ENCODE measurements around the gene NR2C2AP.
A peak's percentile ranks its signal among the peaks of the same experiment; 100 is the strongest.

NR2C2AP gene

DNA sequence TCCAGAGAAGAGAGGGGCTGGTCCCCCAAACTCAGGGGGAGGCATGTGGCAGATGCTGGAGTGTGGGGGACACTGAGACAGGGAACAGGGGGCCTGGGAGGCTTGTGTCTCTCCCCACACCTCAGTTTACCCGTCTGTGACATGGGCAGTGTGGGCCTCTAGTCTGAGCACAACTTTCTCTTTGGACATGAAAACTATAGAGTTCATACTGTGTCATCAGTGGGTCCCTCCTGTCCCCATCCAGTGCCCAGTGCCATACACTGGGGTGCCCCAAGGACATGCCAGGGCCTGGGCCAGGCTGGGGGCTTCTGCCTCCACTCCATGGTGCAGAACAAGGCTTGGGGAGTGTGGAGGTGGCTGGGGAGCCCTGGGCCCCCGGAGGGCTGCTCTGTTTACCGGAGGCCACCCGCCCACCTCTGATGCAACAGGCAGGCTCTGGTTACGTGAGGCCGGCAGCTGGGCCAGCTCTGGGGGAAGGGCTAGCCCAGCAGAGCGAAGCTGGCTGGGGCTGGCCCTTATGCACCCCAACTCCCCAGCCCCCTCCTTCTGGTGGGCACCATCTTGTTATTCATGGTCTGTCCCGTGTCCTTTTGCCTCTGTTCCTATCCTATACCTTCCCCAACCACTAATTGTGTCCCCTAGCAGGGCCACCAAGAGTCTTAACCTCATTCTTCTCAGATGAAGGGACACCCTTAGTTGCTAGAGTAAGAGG, 31.2 kb downstream of the NR2C2AP start:
- in situ Hi-C loops (cut with MboI; ENCODE audit: low sequenced_read_pairs, unreplicated experiment): no loop called here
- TF ChIP-seq CTCF (IDR thresholded peaks at IDR 0.05; ENCODE audit: borderline replicate concordance, control extremely low read depth, extremely low read depth, insufficient read depth, missing control alignments): no peak
- peak; percentile 80 for DNase-seq (ENCODE audit: low spot score)

GRCh38 chr19:19170873-19171672, 32.1 kb downstream of the NR2C2AP start:
- TF ChIP-seq CTCF (IDR thresholded peaks at IDR 0.05; ENCODE audit: borderline replicate concordance, control extremely low read depth, extremely low read depth, insufficient read depth, missing control alignments): no peak
- DNase-seq (ENCODE audit: low spot score): no peak
- in situ Hi-C loops (cut with MboI; ENCODE audit: low sequenced_read_pairs, unreplicated experiment): no loop called here

- in situ Hi-C loops (cut with MboI; ENCODE audit: low sequenced_read_pairs, unreplicated experiment): no loop called here
- no peak for TF ChIP-seq CTCF (IDR thresholded peaks at IDR 0.05; ENCODE audit: borderline replicate concordance, control extremely low read depth, extremely low read depth, insufficient read depth, missing control alignments)
- DNase-seq (ENCODE audit: low spot score): peak; percentile 97
These were observed 33.0 kb downstream of the NR2C2AP start, which contains the start of gene MEF2B for GRCh38 chr19:19170053-19170872. Gene MEF2B, minus strand, starts transcription at chr19:19170263. Its CDS starts 19,528 bp downstream, at chr19:19150735.

GRCh38 chr19:19169236-19170052, 33.8 kb downstream of the NR2C2AP start:
- in situ Hi-C loops (cut with MboI; ENCODE audit: low sequenced_read_pairs, unreplicated experiment): no loop called here
- TF ChIP-seq CTCF (IDR thresholded peaks at IDR 0.05; ENCODE audit: borderline replicate concordance, control extremely low read depth, extremely low read depth, insufficient read depth, missing control alignments): no peak
- DNase-seq (ENCODE audit: low spot score): no peak

DNA sequence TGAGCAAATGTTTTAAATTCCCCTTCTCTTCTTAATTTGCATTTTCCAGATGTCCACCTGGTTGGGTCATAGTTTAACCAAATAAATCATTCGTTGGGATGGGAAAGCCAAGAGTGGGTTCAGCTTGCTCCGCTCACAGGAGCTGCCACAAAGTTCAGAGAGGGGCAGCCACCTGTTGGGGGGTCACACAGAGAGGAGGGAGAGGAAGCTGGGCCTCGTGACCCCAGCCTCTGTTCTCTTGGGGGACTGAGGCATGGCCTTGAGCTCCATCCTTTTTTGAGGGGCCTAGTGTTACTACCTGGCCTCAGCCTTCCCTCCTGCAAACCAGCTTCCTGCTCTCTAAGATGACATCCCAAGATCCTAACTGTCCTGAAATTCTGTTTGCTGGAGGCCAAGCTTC, 35.6 kb downstream of the NR2C2AP start:
- no peak for DNase-seq (ENCODE audit: low spot score)
- in situ Hi-C loops (cut with MboI; ENCODE audit: low sequenced_read_pairs, unreplicated experiment): no loop called here
- TF ChIP-seq CTCF (IDR thresholded peaks at IDR 0.05; ENCODE audit: borderline replicate concordance, control extremely low read depth, extremely low read depth, insufficient read depth, missing control alignments): no peak

All from GM13976 (cell line).